GM18508 (cell line): ENCODE results near the gene NKX2-3.

Experiments
- ATAC-seq: cut with Tn5 transposase; IDR thresholded peaks from one replicate; pipeline ENCODE4 v1.9.1; 2021; ENCODE audit warnings: moderate number of reproducible peaks; ENCODE audit not compliant: insufficient read depth, unreplicated experiment

Gene NKX2-3

GRCh38 chr10:99571816-99572215 lies 39.1 kb downstream of the NKX2-3 start:
- no peak for ATAC-seq

DNA sequence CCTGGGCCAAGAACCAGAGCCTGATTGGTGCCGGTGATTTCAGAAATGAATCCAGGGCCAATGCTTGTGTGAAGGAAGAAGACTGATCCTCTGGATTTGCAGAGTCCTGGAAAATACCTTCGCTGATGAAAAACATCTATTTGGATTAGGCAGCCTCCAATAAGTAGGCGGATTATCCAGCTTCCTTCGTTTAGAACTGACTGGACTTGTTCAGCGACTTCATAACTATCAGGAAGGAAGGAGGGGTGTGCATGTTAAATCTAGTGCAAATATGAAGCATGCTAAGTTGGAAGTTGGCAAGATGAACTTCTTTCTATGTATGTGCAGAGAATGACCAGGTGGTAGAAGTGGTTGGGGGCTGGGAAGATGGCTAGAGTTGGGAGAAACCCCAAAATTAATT lies 41.0 kb downstream of the NKX2-3 start:
- no peak for ATAC-seq

DNA sequence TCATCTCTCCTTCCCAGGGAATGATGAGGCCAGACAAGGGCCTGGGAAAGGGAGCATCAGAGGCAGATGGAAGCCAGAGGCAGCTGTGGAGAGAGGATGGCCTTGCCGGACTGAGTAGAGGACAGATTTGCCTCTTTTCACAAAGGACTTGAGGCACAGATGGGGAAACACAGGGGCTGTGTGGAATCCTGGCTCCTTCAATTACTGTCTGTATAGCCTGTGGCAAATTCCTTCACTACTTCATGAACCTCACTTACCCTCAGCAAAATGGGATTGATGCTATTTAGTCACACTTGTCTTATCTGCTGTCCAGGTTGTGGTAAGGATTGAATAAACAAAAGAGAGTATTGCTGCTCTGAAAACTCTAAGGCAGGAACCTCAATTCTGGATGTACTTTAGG lies 47.2 kb downstream of the NKX2-3 start:
- no peak for ATAC-seq

DNA sequence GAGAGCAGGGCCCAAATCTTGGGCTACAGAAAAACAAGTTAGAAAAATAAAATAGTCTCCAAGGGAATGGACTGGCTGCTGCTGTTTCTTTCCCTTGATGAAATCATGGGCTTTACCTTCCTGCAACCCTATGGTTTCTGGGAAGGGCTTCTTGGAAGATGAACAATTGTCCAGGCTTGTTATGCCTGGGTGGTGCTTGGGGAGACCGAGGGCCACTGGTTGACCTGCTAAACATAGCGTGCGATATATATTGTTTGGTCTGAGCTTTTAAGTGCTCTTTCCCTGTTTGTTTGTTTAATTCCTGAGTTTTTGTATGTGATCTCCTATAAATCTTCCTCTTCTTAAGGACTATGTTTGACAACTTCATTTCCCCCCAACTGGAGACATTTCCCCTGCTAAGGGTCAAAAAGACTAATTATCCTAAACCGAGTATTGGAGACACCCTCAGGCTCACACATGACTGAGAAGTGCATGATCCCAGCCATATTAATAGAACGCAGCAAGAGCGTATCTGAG lies 49.6 kb downstream of the NKX2-3 start:
- no peak for ATAC-seq

GRCh38 chr10:99583687-99584086 lies 50.9 kb downstream of the NKX2-3 start:
- ATAC-seq = no peak
